Keratinocyte (primary cell): ENCODE results near the gene KCNH8.

Source experiments
- CTCF ChIP-seq, 3 experiments: IDR thresholded peaks in 1 of 3; conservative IDR thresholded peaks in 1 of 3; optimal IDR thresholded peaks in 1 of 3; 2 replicates in 2 of 3; 3 replicates in 1 of 3; pipeline versions ENCODE3 to v1.5.1; 2011; ENCODE audit warnings: low read length in 3 of 3, mild to moderate bottlenecking in 3 of 3, moderate library complexity in 2 of 3, control low read depth in 1 of 3, inconsistent platforms in 1 of 3; ENCODE audit not compliant: insufficient read depth in 2 of 3; ENCODE audit errors: extremely low read depth in 1 of 3
- EZH2 ChIP-seq: IDR thresholded peaks from one replicate; pipeline ENCODE4 v1.6.1; 2012; ENCODE audit warnings: inconsistent platforms, mild to moderate bottlenecking, low read length, moderate library complexity

- TF ChIP-seq EZH2 = no peak
- TF ChIP-seq CTCF (optimal IDR thresholded peaks at IDR 0.05 in 1 of 3, IDR thresholded peaks at IDR 0.05 in 1 of 3, conservative IDR thresholded peaks at IDR 0.05 in 1 of 3; ENCODE audit: extremely low read depth in 1 of 3, insufficient read depth in 2 of 3, low read length in 3 of 3) = no peak
Observed at GRCh38 chr3:19456738-19457137, 308.4 kb downstream of the KCNH8 start.
